ENCODE measurements around the gene SLC19A1.

The SLC19A1 gene

GRCh38 chr21:45525153-45525909 is 16.9 kb downstream of the SLC19A1 start:
- H3K4me2 ChIP-seq (ENCODE audit: low read length, poor library complexity, severe bottlenecking) = no peak overlapping the region
- no peak overlapping the region for H4K91ac ChIP-seq (ENCODE audit: low read length)
- no peak overlapping the region for H3K4me3 ChIP-seq (ENCODE audit: insufficient read depth in 1 of 2, low read depth in 1 of 2, low read length in 2 of 2)
- H2AK5ac ChIP-seq (ENCODE audit: low read length, severe bottlenecking) = no peak overlapping the region
- H2BK15ac ChIP-seq (ENCODE audit: low read depth, poor library complexity, severe bottlenecking) = no peak overlapping the region
- peaks cover 19% of the 10 kb centered on the region for H3K9me3 ChIP-seq (ENCODE audit: control insufficient read depth, low read length)
- H3K4me1 ChIP-seq (ENCODE audit: control insufficient read depth, insufficient read depth, low read depth, low read length) = peaks cover 5% of the 10 kb centered on the region
- no peak overlapping the region for H3K27ac ChIP-seq (ENCODE audit: low read length, poor library complexity, severe bottlenecking)
- no peak overlapping the region for H2BK12ac ChIP-seq (ENCODE audit: low read length in 2 of 2)
- H3K14ac ChIP-seq (ENCODE audit: low read length in 2 of 2) = no peak overlapping the region
- no peak overlapping the region for H4K8ac ChIP-seq (ENCODE audit: low read length)
- no peak overlapping the region for H3K23ac ChIP-seq (ENCODE audit: low read length in 2 of 2)
- no peak overlapping the region for H2BK120ac ChIP-seq (ENCODE audit: low read depth, low read length)
- H2BK5ac ChIP-seq (ENCODE audit: low read depth, low read length, poor library complexity, severe bottlenecking) = no peak overlapping the region
- H3K79me1 ChIP-seq (replicated peaks; ENCODE audit: low read length, poor library complexity, severe bottlenecking) = no peaks in the 10 kb centered on the region
- peaks cover 27 to 41% of the 10 kb centered on the region in 2 experiments for H3K36me3 ChIP-seq (ENCODE audit: control insufficient read depth in 1 of 2, insufficient read depth in 2 of 2, low read depth in 1 of 2, low read length in 2 of 2)
- no peak overlapping the region for H3K4ac ChIP-seq (ENCODE audit: low read depth in 1 of 2, low read length in 2 of 2)
- peak overlapping the region in 1 of 2 experiments; percentile 28 for H3K18ac ChIP-seq (ENCODE audit: low read depth in 1 of 2, low read length in 2 of 2)
- no peak for DNase-seq
- H2AFZ ChIP-seq (ENCODE audit: low read depth, low read length) = no peak overlapping the region
- no peaks in the 10 kb centered on the region for H3K27me3 ChIP-seq (ENCODE audit: control insufficient read depth in 1 of 2, insufficient read depth in 1 of 2, low read length in 2 of 2)
- 86% methylated on average over 29 of the region's 29 CpGs for WGBS
- H3K9ac ChIP-seq (ENCODE audit: low read length) = no peak overlapping the region

GRCh38 chr21:45524756-45525152 is 17.5 kb downstream of the SLC19A1 start:
- H3K27me3 ChIP-seq (ENCODE audit: control insufficient read depth in 1 of 2, insufficient read depth in 1 of 2, low read length in 2 of 2) = no peaks in the 10 kb centered on the region
- no peak overlapping the region for H3K23ac ChIP-seq (ENCODE audit: low read length in 2 of 2)
- H3K4me2 ChIP-seq (ENCODE audit: low read length, poor library complexity, severe bottlenecking) = no peak overlapping the region
- no peak overlapping the region for H2BK5ac ChIP-seq (ENCODE audit: low read depth, low read length, poor library complexity, severe bottlenecking)
- peak overlapping the region in 1 of 2 experiments; percentile 28 for H3K18ac ChIP-seq (ENCODE audit: low read depth in 1 of 2, low read length in 2 of 2)
- no peak overlapping the region for H2BK12ac ChIP-seq (ENCODE audit: low read length in 2 of 2)
- no peak overlapping the region for H2BK120ac ChIP-seq (ENCODE audit: low read depth, low read length)
- DNase-seq = no peak
- peak overlapping the region in 1 of 2 experiments; percentile 11 for H3K14ac ChIP-seq (ENCODE audit: low read length in 2 of 2)
- H2BK15ac ChIP-seq (ENCODE audit: low read depth, poor library complexity, severe bottlenecking) = no peak overlapping the region
- no peak overlapping the region for H3K9ac ChIP-seq (ENCODE audit: low read length)
- H3K4me1 ChIP-seq (ENCODE audit: control insufficient read depth, insufficient read depth, low read depth, low read length) = peaks cover 5% of the 10 kb centered on the region
- WGBS = 98% methylated on average over 11 of the region's 11 CpGs
- no peak overlapping the region for H3K4ac ChIP-seq (ENCODE audit: low read depth in 1 of 2, low read length in 2 of 2)
- H3K79me1 ChIP-seq (replicated peaks; ENCODE audit: low read length, poor library complexity, severe bottlenecking) = no peaks in the 10 kb centered on the region
- peaks cover 23 to 36% of the 10 kb centered on the region in 2 experiments for H3K36me3 ChIP-seq (ENCODE audit: control insufficient read depth in 1 of 2, insufficient read depth in 2 of 2, low read depth in 1 of 2, low read length in 2 of 2)
- H3K9me3 ChIP-seq (ENCODE audit: control insufficient read depth, low read length) = peaks cover 25% of the 10 kb centered on the region
- no peak overlapping the region for H2AFZ ChIP-seq (ENCODE audit: low read depth, low read length)
- no peak overlapping the region for H2AK5ac ChIP-seq (ENCODE audit: low read length, severe bottlenecking)
- H3K4me3 ChIP-seq (ENCODE audit: insufficient read depth in 1 of 2, low read depth in 1 of 2, low read length in 2 of 2) = no peak overlapping the region
- H4K8ac ChIP-seq (ENCODE audit: low read length) = no peak overlapping the region
- H4K91ac ChIP-seq (ENCODE audit: low read length) = no peak overlapping the region
- H3K27ac ChIP-seq (ENCODE audit: low read length, poor library complexity, severe bottlenecking) = no peak overlapping the region

GRCh38 chr21:45523411-45524101 is 18.7 kb downstream of the SLC19A1 start:
- Histone ChIP-seq H2AK5ac (ENCODE audit: low read length, severe bottlenecking) (no peak overlapping the region), H3K18ac (ENCODE audit: low read depth in 1 of 2, low read length in 2 of 2) (no peak overlapping the region), H3K4ac (ENCODE audit: low read depth in 1 of 2, low read length in 2 of 2) (no peak overlapping the region), H3K9me3 (ENCODE audit: control insufficient read depth, low read length) (peaks cover 37% of the 10 kb centered on the region), H3K4me1 (ENCODE audit: control insufficient read depth, insufficient read depth, low read depth, low read length) (peaks cover 5% of the 10 kb centered on the region), H3K14ac (ENCODE audit: low read length in 2 of 2) (no peak overlapping the region), H2BK5ac (ENCODE audit: low read depth, low read length, poor library complexity, severe bottlenecking) (no peak overlapping the region), H3K36me3 (ENCODE audit: control insufficient read depth in 1 of 2, insufficient read depth in 2 of 2, low read depth in 1 of 2, low read length in 2 of 2) (peaks cover 17 to 25% of the 10 kb centered on the region in 2 experiments), H3K79me1 (replicated peaks; ENCODE audit: low read length, poor library complexity, severe bottlenecking) (no peaks in the 10 kb centered on the region), H2AFZ (ENCODE audit: low read depth, low read length) (no peak overlapping the region), H3K9ac (ENCODE audit: low read length) (no peak overlapping the region), H4K8ac (ENCODE audit: low read length) (no peak overlapping the region), H3K23ac (ENCODE audit: low read length in 2 of 2) (no peak overlapping the region), H2BK15ac (ENCODE audit: low read depth, poor library complexity, severe bottlenecking) (no peak overlapping the region), H4K91ac (ENCODE audit: low read length) (no peak overlapping the region), H3K4me2 (ENCODE audit: low read length, poor library complexity, severe bottlenecking) (no peak overlapping the region), H2BK12ac (ENCODE audit: low read length in 2 of 2) (no peak overlapping the region), H3K27ac (ENCODE audit: low read length, poor library complexity, severe bottlenecking) (no peak overlapping the region), H2BK120ac (ENCODE audit: low read depth, low read length) (no peak overlapping the region), H3K27me3 (ENCODE audit: control insufficient read depth in 1 of 2, insufficient read depth in 1 of 2, low read length in 2 of 2) (no peaks in the 10 kb centered on the region), H3K4me3 (ENCODE audit: insufficient read depth in 1 of 2, low read depth in 1 of 2, low read length in 2 of 2) (no peak overlapping the region)
- WGBS = 95% methylated on average over 13 of the region's 16 CpGs
- DNase-seq = no peak

DNA sequence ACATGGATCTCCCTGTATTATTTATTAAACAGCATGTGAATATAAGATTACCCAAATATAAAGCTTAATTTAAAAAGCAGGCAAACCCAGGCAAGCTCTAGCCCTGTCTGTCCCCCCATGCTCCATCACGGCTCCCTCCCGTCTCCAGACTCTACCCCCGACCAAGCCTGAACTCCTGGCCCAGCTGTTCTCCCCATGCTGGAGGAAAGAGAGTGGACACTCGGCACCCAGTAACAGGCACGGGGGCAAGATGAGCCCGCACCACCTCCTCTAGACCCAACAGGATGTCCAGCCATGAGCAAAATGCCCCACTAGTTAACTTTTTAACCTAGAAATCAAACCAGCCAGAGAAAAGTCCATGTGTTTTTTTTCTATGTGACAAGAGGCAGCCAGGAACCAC is 19.3 kb downstream of the SLC19A1 start:
- H4K91ac ChIP-seq (ENCODE audit: low read length) = no peak overlapping the region
- H2BK120ac ChIP-seq (ENCODE audit: low read depth, low read length) = no peak overlapping the region
- peaks cover 17 to 24% of the 10 kb centered on the region in 2 experiments for H3K36me3 ChIP-seq (ENCODE audit: control insufficient read depth in 1 of 2, insufficient read depth in 2 of 2, low read depth in 1 of 2, low read length in 2 of 2)
- H3K9ac ChIP-seq (ENCODE audit: low read length) = no peak overlapping the region
- no peaks in the 10 kb centered on the region for H3K79me1 ChIP-seq (replicated peaks; ENCODE audit: low read length, poor library complexity, severe bottlenecking)
- no peak overlapping the region for H3K27ac ChIP-seq (ENCODE audit: low read length, poor library complexity, severe bottlenecking)
- no peak overlapping the region for H3K4me2 ChIP-seq (ENCODE audit: low read length, poor library complexity, severe bottlenecking)
- H2AFZ ChIP-seq (ENCODE audit: low read depth, low read length) = no peak overlapping the region
- peaks cover 5% of the 10 kb centered on the region for H3K4me1 ChIP-seq (ENCODE audit: control insufficient read depth, insufficient read depth, low read depth, low read length)
- no peak overlapping the region for H3K23ac ChIP-seq (ENCODE audit: low read length in 2 of 2)
- H3K4me3 ChIP-seq (ENCODE audit: insufficient read depth in 1 of 2, low read depth in 1 of 2, low read length in 2 of 2) = no peak overlapping the region
- no peak overlapping the region for H2BK5ac ChIP-seq (ENCODE audit: low read depth, low read length, poor library complexity, severe bottlenecking)
- 100% methylated on average over 6 of the region's 6 CpGs for WGBS
- no peak overlapping the region for H2BK15ac ChIP-seq (ENCODE audit: low read depth, poor library complexity, severe bottlenecking)
- H3K27me3 ChIP-seq (ENCODE audit: control insufficient read depth in 1 of 2, insufficient read depth in 1 of 2, low read length in 2 of 2) = no peaks in the 10 kb centered on the region
- no peak overlapping the region for H3K14ac ChIP-seq (ENCODE audit: low read length in 2 of 2)
- H2AK5ac ChIP-seq (ENCODE audit: low read length, severe bottlenecking) = no peak overlapping the region
- peaks cover 40% of the 10 kb centered on the region for H3K9me3 ChIP-seq (ENCODE audit: control insufficient read depth, low read length)
- no peak overlapping the region for H3K4ac ChIP-seq (ENCODE audit: low read depth in 1 of 2, low read length in 2 of 2)
- H2BK12ac ChIP-seq (ENCODE audit: low read length in 2 of 2) = no peak overlapping the region
- no peak overlapping the region for H4K8ac ChIP-seq (ENCODE audit: low read length)
- no peak for DNase-seq
- H3K18ac ChIP-seq (ENCODE audit: low read depth in 1 of 2, low read length in 2 of 2) = no peak overlapping the region

Data from mesenchymal stem cell (in vitro differentiated cells and primary cell).